Activated CD4-positive, alpha-beta T cell treated with anti-CD3 and anti-CD28 coated beads for 48 hours (primary cell): Measurements from ENCODE around the gene FTCD.
"Not testable (repeated sequence)": the region's sequence is repeated elsewhere in the genome, so short reads cannot be mapped to it uniquely, and the experiment has no call there.

Experiments used
- DNase-seq: peaks from one replicate; pipeline ENCODE4 v3.0.0-alpha.2; 2020

The FTCD gene

GRCh38 chr21:46171585-46171984 lies 16.2 kb upstream of the FTCD start:
- no peak for DNase-seq

- not testable (repeated sequence) for DNase-seq
Observed at GRCh38 chr21:46170436-46171193, 15.2 kb upstream of the FTCD start.

- no peak for DNase-seq
Observed at GRCh38 chr21:46168659-46169386, 13.4 kb upstream of the FTCD start.

- no peak for DNase-seq
Observed at GRCh38 chr21:46168238-46168637, 12.9 kb upstream of the FTCD start.

GRCh38 chr21:46165098-46165497 lies 9.7 kb upstream of the FTCD start:
- DNase-seq, result no peak

GRCh38 chr21:46163380-46163779 lies 8.0 kb upstream of the FTCD start:
- DNase-seq, result no peak

GRCh38 chr21:46161633-46162592 lies 6.5 kb upstream of the FTCD start:
- no peak for DNase-seq

GRCh38 chr21:46160907-46161632 lies 5.7 kb upstream of the FTCD start:
- no peak for DNase-seq

- DNase-seq, result no peak
Observed at GRCh38 chr21:46160657-46160906, 5.2 kb upstream of the FTCD start.

- DNase-seq, result no peak
Observed at GRCh38 chr21:46159841-46160656, 4.7 kb upstream of the FTCD start.

- DNase-seq, result no peak
Observed at GRCh38 chr21:46159390-46159789, 4.0 kb upstream of the FTCD start.

- DNase-seq, result no peak
Observed at GRCh38 chr21:46158666-46159300, 3.4 kb upstream of the FTCD start.

- no peak for DNase-seq
Observed at GRCh38 chr21:46157987-46158451, 2.6 kb upstream of the FTCD start.

- no peak for DNase-seq
Observed at GRCh38 chr21:46157396-46157986, 2.1 kb upstream of the FTCD start.

GRCh38 chr21:46156678-46157077 lies 1.3 kb upstream of the FTCD start:
- DNase-seq, result no peak

GRCh38 chr21:46156378-46156645 lies 933 bp upstream of the FTCD start:
- no peak for DNase-seq

- no peak for DNase-seq
Observed at GRCh38 chr21:46154955-46155513, 345 bp downstream of the FTCD start.

GRCh38 chr21:46154155-46154954 lies 1.0 kb downstream of the FTCD start:
- DNase-seq, result no peak

GRCh38 chr21:46153247-46154154 lies 1.9 kb downstream of the FTCD start:
- DNase-seq, result peak; percentile 76
